Keratinocyte (primary cell): ENCODE results near the gene PRSS1. TPM values are rescaled to one million over a fixed set of nuclear protein-coding genes. Genes with fewer than 3 reads are reported as not detected.

Experiments
- DNase-seq: peaks from one replicate; pipeline ENCODE4 v3.0.0-alpha.2; 2011; ENCODE audit warnings: low read depth, missing footprints, low spot score
- FAIRE-seq: peaks from 2 replicates; lab custom pipeline; 2011; peaks lifted over from hg19 to GRCh38; lab: Jason Lieb, UNC
- H2AFZ ChIP-seq: 2 replicates; pipeline ENCODE4 v1.6.0; 2012; ENCODE audit warnings: low read length, control low read depth, inconsistent platforms; ENCODE audit not compliant: control insufficient read depth
- H3K27ac ChIP-seq: 2 replicates; pipeline ENCODE4 v1.5.1; 2011; ENCODE audit warnings: low read length; ENCODE audit not compliant: control insufficient read depth, insufficient read depth
- H3K27me3 ChIP-seq: 3 replicates; pipeline ENCODE4 v1.6.0; 2011; ENCODE audit warnings: low read length; ENCODE audit not compliant: control insufficient read depth, insufficient read depth; ENCODE audit errors: extremely low read depth
- H3K36me3 ChIP-seq, 2 experiments: 2 replicates in 1 of 2; 3 replicates in 1 of 2; pipeline ENCODE4 v1.5.1; 2011; ENCODE audit warnings: low read length in 2 of 2, mild to moderate bottlenecking in 1 of 2; ENCODE audit not compliant: control insufficient read depth in 2 of 2, insufficient read depth in 2 of 2; ENCODE audit errors: extremely low read depth in 1 of 2
- H3K4me1 ChIP-seq: 3 replicates; pipeline ENCODE4 v1.5.1; 2011; ENCODE audit warnings: low read length; ENCODE audit not compliant: control insufficient read depth, insufficient read depth; ENCODE audit errors: extremely low read depth
- H3K4me2 ChIP-seq: 3 replicates; pipeline ENCODE4 v1.6.0; 2011; ENCODE audit warnings: low read depth, low read length; ENCODE audit not compliant: control insufficient read depth, insufficient read depth; ENCODE audit errors: extremely low read depth
- H3K4me3 ChIP-seq, 3 experiments: fragments of 200-600 bp in 1 of 3; sonication (generic) in 1 of 3; 2 replicates in 2 of 3; 3 replicates in 1 of 3; pipeline ENCODE4 v1.5.1; 2011 to 2016; ENCODE audit warnings: low read length in 3 of 3, mild to moderate bottlenecking in 3 of 3, control low read depth in 2 of 3, inconsistent platforms in 1 of 3, low read depth in 1 of 3, mixed read lengths in 1 of 3, mixed run types in 1 of 3, moderate library complexity in 1 of 3; ENCODE audit not compliant: control insufficient read depth in 2 of 3, insufficient read depth in 2 of 3; ENCODE audit errors: extremely low read depth in 1 of 3
- H3K79me2 ChIP-seq: 2 replicates; pipeline ENCODE4 v1.6.0; 2012; ENCODE audit warnings: low read length; ENCODE audit not compliant: control insufficient read depth, insufficient read depth
- H3K9ac ChIP-seq: 3 replicates; pipeline ENCODE4 v1.6.0; 2011; ENCODE audit warnings: low read length; ENCODE audit not compliant: control insufficient read depth, insufficient read depth; ENCODE audit errors: extremely low read depth
- H3K9me1 ChIP-seq: 3 replicates; pipeline ENCODE4 v1.6.0; 2011; ENCODE audit warnings: low read length; ENCODE audit not compliant: control insufficient read depth, insufficient read depth; ENCODE audit errors: extremely low read depth
- H3K9me3 ChIP-seq: 2 replicates; pipeline ENCODE4 v1.5.1; 2012; ENCODE audit warnings: low read depth, low read length; ENCODE audit not compliant: control insufficient read depth
- H4K20me1 ChIP-seq: 3 replicates; pipeline ENCODE4 v1.6.0; 2011; ENCODE audit warnings: low read length; ENCODE audit not compliant: control insufficient read depth, insufficient read depth; ENCODE audit errors: extremely low read depth
- EZH2 ChIP-seq: IDR thresholded peaks from one replicate; pipeline ENCODE4 v1.6.1; 2012; ENCODE audit warnings: inconsistent platforms, mild to moderate bottlenecking, low read length, moderate library complexity
- dilution Hi-C: fragments of 300-500 bp; cut with MboI; formaldehyde crosslinking; loops from one replicate; pipeline ENCODE4 v1.7.0; 2020; ENCODE audit warnings: low sequenced_read_pairs; ENCODE audit not compliant: extremely low pct_ligation_motif_present
- polyA plus RNA-seq, 5 experiments: library from polyadenylated mRNA; depleted of rRNA in 3 of 5; stranded (reverse) in 3 of 5; stranded (forward) in 1 of 5; unstranded in 1 of 5; fragments of >200 nt; gene quantifications; 1 replicate in 1 of 5; 2 replicates in 3 of 5; 3 replicates in 1 of 5; pipeline versions ENCODE4 v1.2.1 to v1.2.3, GENCODE V29; 2011 to 2012; ENCODE audit warnings: missing spikeins in 2 of 5, low read depth in 1 of 5, low replicate concordance in 1 of 5
- TF ChIP-seq, protein P1 (sequence below), 3 experiments: IDR thresholded peaks in 1 of 3; conservative IDR thresholded peaks in 1 of 3; optimal IDR thresholded peaks in 1 of 3; 2 replicates in 2 of 3; 3 replicates in 1 of 3; pipeline versions ENCODE3 to v1.5.1; 2011; ENCODE audit warnings: low read length in 3 of 3, mild to moderate bottlenecking in 3 of 3, moderate library complexity in 2 of 3, control low read depth in 1 of 3, inconsistent platforms in 1 of 3; ENCODE audit not compliant: insufficient read depth in 2 of 3; ENCODE audit errors: extremely low read depth in 1 of 3

PRSS1 gene
- polyA plus RNA-seq, 1 donor (not counting 4 experiments of a cell fraction or from before 2014, with no cell fraction given): not detected

DNA sequence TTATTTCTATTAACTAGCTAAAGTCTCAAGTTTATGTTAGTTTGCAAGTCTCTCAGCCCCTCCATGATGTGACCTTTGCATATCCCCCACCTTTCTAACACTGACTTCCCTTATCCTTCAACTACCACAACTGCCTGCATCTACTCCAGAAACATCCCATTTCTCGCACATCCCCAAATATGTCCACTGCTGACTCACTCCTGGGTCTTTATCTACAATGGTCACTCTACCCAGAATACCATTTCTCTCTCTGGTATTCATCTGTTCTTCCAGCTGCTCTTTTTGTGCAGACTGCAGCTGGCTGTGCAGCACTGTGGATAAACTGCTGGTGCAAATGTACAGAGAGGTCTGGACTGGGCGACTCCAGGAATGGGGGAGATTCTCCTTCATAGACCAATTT, 32.7 kb upstream of the PRSS1 start:
- H3K79me2 ChIP-seq: no peaks in the 10 kb centered on the region
- no peak for FAIRE-seq
- DNase-seq: no peak
- no peak overlapping the region for H3K9ac ChIP-seq
- no peaks in the 10 kb centered on the region for H3K27me3 ChIP-seq
- H3K9me3 ChIP-seq: no peaks in the 10 kb centered on the region
- H4K20me1 ChIP-seq: no peaks in the 10 kb centered on the region
- H3K36me3 ChIP-seq: no peaks in the 10 kb centered on the region
- no peak for TF ChIP-seq EZH2
- TF ChIP-seq, protein P1, sequence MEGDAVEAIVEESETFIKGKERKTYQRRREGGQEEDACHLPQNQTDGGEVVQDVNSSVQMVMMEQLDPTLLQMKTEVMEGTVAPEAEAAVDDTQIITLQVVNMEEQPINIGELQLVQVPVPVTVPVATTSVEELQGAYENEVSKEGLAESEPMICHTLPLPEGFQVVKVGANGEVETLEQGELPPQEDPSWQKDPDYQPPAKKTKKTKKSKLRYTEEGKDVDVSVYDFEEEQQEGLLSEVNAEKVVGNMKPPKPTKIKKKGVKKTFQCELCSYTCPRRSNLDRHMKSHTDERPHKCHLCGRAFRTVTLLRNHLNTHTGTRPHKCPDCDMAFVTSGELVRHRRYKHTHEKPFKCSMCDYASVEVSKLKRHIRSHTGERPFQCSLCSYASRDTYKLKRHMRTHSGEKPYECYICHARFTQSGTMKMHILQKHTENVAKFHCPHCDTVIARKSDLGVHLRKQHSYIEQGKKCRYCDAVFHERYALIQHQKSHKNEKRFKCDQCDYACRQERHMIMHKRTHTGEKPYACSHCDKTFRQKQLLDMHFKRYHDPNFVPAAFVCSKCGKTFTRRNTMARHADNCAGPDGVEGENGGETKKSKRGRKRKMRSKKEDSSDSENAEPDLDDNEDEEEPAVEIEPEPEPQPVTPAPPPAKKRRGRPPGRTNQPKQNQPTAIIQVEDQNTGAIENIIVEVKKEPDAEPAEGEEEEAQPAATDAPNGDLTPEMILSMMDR (optimal IDR thresholded peaks at IDR 0.05 in 1 of 3, IDR thresholded peaks at IDR 0.05 in 1 of 3, conservative IDR thresholded peaks at IDR 0.05 in 1 of 3; ENCODE audit: extremely low read depth in 1 of 3, insufficient read depth in 2 of 3, low read length in 3 of 3): no peak
- no peak overlapping the region for H3K4me3 ChIP-seq
- H3K9me1 ChIP-seq: no peaks in the 10 kb centered on the region
- dilution Hi-C loops: no loop called here
- H2AFZ ChIP-seq: no peak overlapping the region
- H3K4me2 ChIP-seq: no peak overlapping the region
- no peak overlapping the region for H3K27ac ChIP-seq
- no peaks in the 10 kb centered on the region for H3K4me1 ChIP-seq

DNA sequence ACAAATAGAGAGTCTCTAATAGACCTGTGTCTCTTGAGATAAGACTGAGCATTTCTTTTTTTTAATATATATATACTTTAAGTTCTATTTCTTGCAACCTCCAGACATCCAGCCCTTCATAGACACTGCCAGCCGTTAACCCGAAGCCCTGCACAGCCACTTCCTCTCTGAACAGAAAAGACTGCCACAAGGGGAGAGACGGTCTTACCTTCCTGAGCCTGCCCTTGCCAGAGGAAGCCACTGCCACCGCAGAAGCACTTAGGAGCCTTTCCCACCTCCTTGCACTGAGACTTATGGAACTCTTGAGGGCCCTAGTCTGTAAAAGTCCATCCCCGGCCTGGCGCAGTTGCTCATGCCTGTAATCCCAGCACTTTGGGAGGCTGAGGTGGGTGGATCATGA, 31.8 kb upstream of the PRSS1 start:
- FAIRE-seq: no peak
- H3K27me3 ChIP-seq: no peaks in the 10 kb centered on the region

More for the DNA sequence above, 31.8 kb upstream of the PRSS1 start:
- H4K20me1 ChIP-seq: no peaks in the 10 kb centered on the region
- dilution Hi-C loops: no loop called here
- no peaks in the 10 kb centered on the region for H3K9me1 ChIP-seq
- no peak overlapping the region for H3K4me3 ChIP-seq
- H3K4me1 ChIP-seq: no peaks in the 10 kb centered on the region
- no peak overlapping the region for H3K4me2 ChIP-seq
- H3K9me3 ChIP-seq: no peaks in the 10 kb centered on the region
- H3K9ac ChIP-seq: no peak overlapping the region
- no peaks in the 10 kb centered on the region for H3K36me3 ChIP-seq
- H3K79me2 ChIP-seq: no peaks in the 10 kb centered on the region
- TF ChIP-seq EZH2: no peak
- TF ChIP-seq, protein P1 (optimal IDR thresholded peaks at IDR 0.05 in 1 of 3, IDR thresholded peaks at IDR 0.05 in 1 of 3, conservative IDR thresholded peaks at IDR 0.05 in 1 of 3; ENCODE audit: extremely low read depth in 1 of 3, insufficient read depth in 2 of 3, low read length in 3 of 3): no peak
- H3K27ac ChIP-seq: no peak overlapping the region
- DNase-seq: no peak
- no peak overlapping the region for H2AFZ ChIP-seq
